HepG2 (cell line): ENCODE measurements around the gene ZG16. TPM values are rescaled to one million over a fixed set of nuclear protein-coding genes. Genes with fewer than 3 reads are reported as not detected.

Source experiments
- MAF1 ChIP-seq: sonication (generic); formaldehyde crosslinking; IDR thresholded peaks from 2 replicates; pipeline ENCODE4 v1.5.0; 2020; ENCODE audit warnings: missing genetic modification reagents, borderline replicate concordance
- NFIB ChIP-seq: sonication (generic); formaldehyde crosslinking; IDR thresholded peaks from 2 replicates; pipeline ENCODE4 v1.9.0; 2021; ENCODE audit warnings: missing genetic modification reagents, mild to moderate bottlenecking, borderline replicate concordance
- NFKBIZ ChIP-seq: IDR thresholded peaks from 2 replicates; pipeline ENCODE4 v1.6.1; 2018; ENCODE audit warnings: missing genetic modification reagents, missing compliant biosample characterization
- NR2F1 ChIP-seq, 2 experiments: fragments of 450-650 bp in 1 of 2; formaldehyde crosslinking in 1 of 2; IDR thresholded peaks; 2 replicates each; pipeline versions ENCODE4 v1.5.0 to v1.6.1; 2016 to 2020; ENCODE audit warnings: mild to moderate bottlenecking in 1 of 2, missing compliant biosample characterization in 1 of 2, missing genetic modification reagents in 1 of 2, moderate library complexity in 1 of 2
- REXO4 ChIP-seq: sonication (generic); formaldehyde crosslinking; IDR thresholded peaks from 2 replicates; pipeline ENCODE4 v1.8.0; 2022; ENCODE audit warnings: missing genetic modification reagents, mild to moderate bottlenecking, borderline replicate concordance
- SOX6 ChIP-seq, 2 experiments: fragments of 450-650 bp in 1 of 2; sonication (generic) in 1 of 2; formaldehyde crosslinking in 1 of 2; IDR thresholded peaks; 2 replicates each; pipeline versions ENCODE4 v1.4.0 to v1.6.1; 2017 to 2020; ENCODE audit warnings: antibody characterized with exemption in 1 of 2, mild to moderate bottlenecking in 1 of 2, missing genetic modification reagents in 1 of 2
- ZIK1 ChIP-seq: sonication (generic); formaldehyde crosslinking; IDR thresholded peaks from 2 replicates; pipeline ENCODE4 v1.5.0; 2020; ENCODE audit warnings: mild to moderate bottlenecking, low read depth, missing genetic modification reagents, borderline replicate concordance
- ZNF383 ChIP-seq: sonication (generic); formaldehyde crosslinking; IDR thresholded peaks from 2 replicates; pipeline ENCODE4 v1.4.0; 2020; ENCODE audit warnings: missing genetic modification reagents, mild to moderate bottlenecking, borderline replicate concordance
- ZNF460 ChIP-seq: sonication (generic); formaldehyde crosslinking; IDR thresholded peaks from 2 replicates; pipeline ENCODE4 v1.5.1; 2020; ENCODE audit warnings: missing genetic modification reagents, mild to moderate bottlenecking, borderline replicate concordance
- ZNF619 ChIP-seq: sonication (generic); formaldehyde crosslinking; IDR thresholded peaks from 2 replicates; pipeline ENCODE4 v1.4.0; 2020; ENCODE audit warnings: mild to moderate bottlenecking, missing genetic modification reagents
- polyA plus RNA-seq, 8 experiments: library from polyadenylated mRNA; depleted of rRNA in 3 of 8; stranded (reverse) in 7 of 8; unstranded in 1 of 8; fragments of >200 nt; fragmentation: Illumina TruSeq in 4 of 8; extraction: Trizol in 4 of 8; gene quantifications; 2 replicates each; pipeline versions ENCODE4 v1.2.1 to v1.2.3, GENCODE V29; 2011 to 2016; ENCODE audit warnings: low read depth in 4 of 8, missing spikeins in 1 of 8, mixed read lengths in 1 of 8; ENCODE audit not compliant: insufficient read depth in 1 of 8
- total RNA-seq, 5 experiments: library from RNA; depleted of rRNA; stranded (reverse); fragments of >200 nt; fragmentation: Illumina TruSeq; extraction: Trizol; gene quantifications; 2 replicates each; pipeline ENCODE4 v1.2.3, GENCODE V29; 2016; ENCODE audit warnings: low read depth in 1 of 5
- TF ChIP-seq, protein P1 (sequence below): sonication (generic); formaldehyde crosslinking; IDR thresholded peaks from 2 replicates; pipeline ENCODE4 v1.8.0; 2022; ENCODE audit warnings: mild to moderate bottlenecking, missing genetic modification reagents
- TF ChIP-seq, protein P2 (sequence below): sonication (generic); formaldehyde crosslinking; IDR thresholded peaks from 2 replicates; pipeline ENCODE4 v1.5.0; 2020; ENCODE audit warnings: missing genetic modification reagents
- TF ChIP-seq, protein P3 (sequence below): sonication (generic); formaldehyde crosslinking; IDR thresholded peaks from 2 replicates; pipeline ENCODE4 v1.4.0; 2020; ENCODE audit warnings: missing genetic modification reagents, borderline replicate concordance
- TF ChIP-seq, protein P4 (sequence below): sonication (generic); formaldehyde crosslinking; IDR thresholded peaks from 2 replicates; pipeline ENCODE4 v1.4.0; 2020; ENCODE audit warnings: missing genetic modification reagents
- TF ChIP-seq, protein P5 (sequence below): sonication (generic); formaldehyde crosslinking; IDR thresholded peaks from 2 replicates; pipeline ENCODE4 v1.4.0; 2020; ENCODE audit warnings: missing genetic modification reagents
- TF ChIP-seq, protein P6 (sequence below): IDR thresholded peaks from 2 replicates; pipeline ENCODE4 v1.6.1; 2016; ENCODE audit warnings: mild to moderate bottlenecking, missing biosample characterization, missing genetic modification reagents

The ZG16 gene
- total and polyA plus RNA-seq, 2 of the 13 experiments (the other 11 are each of a cell fraction or from before 2014, with no cell fraction given), result 0.04 to 0.07 TPM

DNA sequence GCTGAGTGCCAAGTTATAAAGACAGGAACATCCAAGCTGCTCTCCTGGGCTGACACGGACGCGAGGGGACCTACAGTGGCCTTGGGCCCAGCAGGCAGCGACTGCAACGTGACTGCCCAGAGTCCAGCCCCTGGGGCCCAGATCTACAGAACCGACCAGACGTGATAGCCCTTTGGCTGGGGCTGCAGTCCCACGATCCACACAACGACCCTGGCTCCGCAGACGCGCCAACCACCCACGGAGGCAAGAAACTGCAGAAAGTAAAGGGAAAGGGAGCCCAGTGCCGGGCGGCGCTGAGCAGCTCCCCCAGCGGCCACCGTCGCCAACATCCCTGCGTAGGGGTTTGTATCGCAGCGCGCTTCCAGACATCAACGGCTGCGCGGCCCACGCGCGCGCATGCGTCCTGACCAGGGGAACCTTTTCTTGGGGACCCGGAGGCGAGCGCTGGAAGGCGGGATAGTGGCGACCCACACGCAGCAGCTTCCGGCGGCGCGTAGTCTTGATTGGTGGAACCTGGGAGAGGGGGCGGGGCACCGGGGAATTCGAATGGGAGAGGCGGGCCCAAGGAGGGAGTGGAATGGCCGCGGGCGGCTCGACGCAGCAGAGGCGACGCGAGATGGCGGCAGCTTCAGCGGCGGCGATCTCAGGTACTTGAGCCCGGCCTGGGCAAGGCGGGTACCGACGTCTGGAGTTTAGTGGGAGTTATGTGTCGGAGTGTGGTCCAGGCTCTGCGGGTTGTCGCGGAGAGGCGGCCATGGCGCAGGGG is 12.3 kb downstream of the ZG16 start, which contains the start of gene KIF22 (continued):
- TF ChIP-seq, protein P1, sequence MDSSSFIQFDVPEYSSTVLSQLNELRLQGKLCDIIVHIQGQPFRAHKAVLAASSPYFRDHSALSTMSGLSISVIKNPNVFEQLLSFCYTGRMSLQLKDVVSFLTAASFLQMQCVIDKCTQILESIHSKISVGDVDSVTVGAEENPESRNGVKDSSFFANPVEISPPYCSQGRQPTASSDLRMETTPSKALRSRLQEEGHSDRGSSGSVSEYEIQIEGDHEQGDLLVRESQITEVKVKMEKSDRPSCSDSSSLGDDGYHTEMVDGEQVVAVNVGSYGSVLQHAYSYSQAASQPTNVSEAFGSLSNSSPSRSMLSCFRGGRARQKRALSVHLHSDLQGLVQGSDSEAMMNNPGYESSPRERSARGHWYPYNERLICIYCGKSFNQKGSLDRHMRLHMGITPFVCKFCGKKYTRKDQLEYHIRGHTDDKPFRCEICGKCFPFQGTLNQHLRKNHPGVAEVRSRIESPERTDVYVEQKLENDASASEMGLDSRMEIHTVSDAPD (CRISPR knock-in tag), result peak; percentile 63; the same call in 1 of the 2 replicates
- TF ChIP-seq NR2F1 (CRISPR knock-in tag; IDR thresholded peaks at IDR 0.05) (no peak), ZNF619 (CRISPR knock-in tag) (peak; percentile 51; the same call in 1 of the 2 replicates), SOX6 (IDR thresholded peaks at IDR 0.05) (no peak), SOX6 (CRISPR knock-in tag; IDR thresholded peaks at IDR 0.05) (peak; percentile 79), MAF1 (peak; percentile 90), ZNF460 (CRISPR knock-in tag) (peak; percentile 58; the same call in 1 of the 2 replicates), REXO4 (no peak), ZIK1 (CRISPR knock-in tag) (peak; percentile 75), ZNF383 (CRISPR knock-in tag) (peak; percentile 58; the same call in 1 of the 2 replicates), NFIB (no peak), NFKBIZ (no peak)
- TF ChIP-seq, protein P2, sequence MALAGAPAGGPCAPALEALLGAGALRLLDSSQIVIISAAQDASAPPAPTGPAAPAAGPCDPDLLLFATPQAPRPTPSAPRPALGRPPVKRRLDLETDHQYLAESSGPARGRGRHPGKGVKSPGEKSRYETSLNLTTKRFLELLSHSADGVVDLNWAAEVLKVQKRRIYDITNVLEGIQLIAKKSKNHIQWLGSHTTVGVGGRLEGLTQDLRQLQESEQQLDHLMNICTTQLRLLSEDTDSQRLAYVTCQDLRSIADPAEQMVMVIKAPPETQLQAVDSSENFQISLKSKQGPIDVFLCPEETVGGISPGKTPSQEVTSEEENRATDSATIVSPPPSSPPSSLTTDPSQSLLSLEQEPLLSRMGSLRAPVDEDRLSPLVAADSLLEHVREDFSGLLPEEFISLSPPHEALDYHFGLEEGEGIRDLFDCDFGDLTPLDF (CRISPR knock-in tag), result peak; percentile 98
- TF ChIP-seq, protein P3, sequence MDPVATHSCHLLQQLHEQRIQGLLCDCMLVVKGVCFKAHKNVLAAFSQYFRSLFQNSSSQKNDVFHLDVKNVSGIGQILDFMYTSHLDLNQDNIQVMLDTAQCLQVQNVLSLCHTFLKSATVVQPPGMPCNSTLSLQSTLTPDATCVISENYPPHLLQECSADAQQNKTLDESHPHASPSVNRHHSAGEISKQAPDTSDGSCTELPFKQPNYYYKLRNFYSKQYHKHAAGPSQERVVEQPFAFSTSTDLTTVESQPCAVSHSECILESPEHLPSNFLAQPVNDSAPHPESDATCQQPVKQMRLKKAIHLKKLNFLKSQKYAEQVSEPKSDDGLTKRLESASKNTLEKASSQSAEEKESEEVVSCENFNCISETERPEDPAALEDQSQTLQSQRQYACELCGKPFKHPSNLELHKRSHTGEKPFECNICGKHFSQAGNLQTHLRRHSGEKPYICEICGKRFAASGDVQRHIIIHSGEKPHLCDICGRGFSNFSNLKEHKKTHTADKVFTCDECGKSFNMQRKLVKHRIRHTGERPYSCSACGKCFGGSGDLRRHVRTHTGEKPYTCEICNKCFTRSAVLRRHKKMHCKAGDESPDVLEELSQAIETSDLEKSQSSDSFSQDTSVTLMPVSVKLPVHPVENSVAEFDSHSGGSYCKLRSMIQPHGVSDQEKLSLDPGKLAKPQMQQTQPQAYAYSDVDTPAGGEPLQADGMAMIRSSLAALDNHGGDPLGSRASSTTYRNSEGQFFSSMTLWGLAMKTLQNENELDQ, result 0 out of 2 replicates have a peak, but pooled peaks have one; percentile 50
- TF ChIP-seq, protein P4, sequence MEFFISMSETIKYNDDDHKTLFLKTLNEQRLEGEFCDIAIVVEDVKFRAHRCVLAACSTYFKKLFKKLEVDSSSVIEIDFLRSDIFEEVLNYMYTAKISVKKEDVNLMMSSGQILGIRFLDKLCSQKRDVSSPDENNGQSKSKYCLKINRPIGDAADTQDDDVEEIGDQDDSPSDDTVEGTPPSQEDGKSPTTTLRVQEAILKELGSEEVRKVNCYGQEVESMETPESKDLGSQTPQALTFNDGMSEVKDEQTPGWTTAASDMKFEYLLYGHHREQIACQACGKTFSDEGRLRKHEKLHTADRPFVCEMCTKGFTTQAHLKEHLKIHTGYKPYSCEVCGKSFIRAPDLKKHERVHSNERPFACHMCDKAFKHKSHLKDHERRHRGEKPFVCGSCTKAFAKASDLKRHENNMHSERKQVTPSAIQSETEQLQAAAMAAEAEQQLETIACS, result peak; percentile 82
- TF ChIP-seq, protein P5, sequence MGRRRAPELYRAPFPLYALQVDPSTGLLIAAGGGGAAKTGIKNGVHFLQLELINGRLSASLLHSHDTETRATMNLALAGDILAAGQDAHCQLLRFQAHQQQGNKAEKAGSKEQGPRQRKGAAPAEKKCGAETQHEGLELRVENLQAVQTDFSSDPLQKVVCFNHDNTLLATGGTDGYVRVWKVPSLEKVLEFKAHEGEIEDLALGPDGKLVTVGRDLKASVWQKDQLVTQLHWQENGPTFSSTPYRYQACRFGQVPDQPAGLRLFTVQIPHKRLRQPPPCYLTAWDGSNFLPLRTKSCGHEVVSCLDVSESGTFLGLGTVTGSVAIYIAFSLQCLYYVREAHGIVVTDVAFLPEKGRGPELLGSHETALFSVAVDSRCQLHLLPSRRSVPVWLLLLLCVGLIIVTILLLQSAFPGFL (CRISPR knock-in tag), result no peak
- TF ChIP-seq, protein P6, sequence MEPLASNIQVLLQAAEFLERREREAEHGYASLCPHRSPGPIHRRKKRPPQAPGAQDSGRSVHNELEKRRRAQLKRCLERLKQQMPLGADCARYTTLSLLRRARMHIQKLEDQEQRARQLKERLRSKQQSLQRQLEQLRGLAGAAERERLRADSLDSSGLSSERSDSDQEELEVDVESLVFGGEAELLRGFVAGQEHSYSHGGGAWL (CRISPR knock-in tag), result no peak; the same call in 1 of the 2 replicates
